ENCODE results near the gene MAP3K21. TPM values are rescaled to one million over a fixed set of nuclear protein-coding genes. Genes with fewer than 3 reads are reported as not detected.

MAP3K21 gene
- polyA plus RNA-seq, 3 donors, result 0.38 to 2.7 (median 0.59) TPM

- intact Hi-C loops (cut with micrococcal nuclease), result no loop called here
- WGBS (ENCODE audit: insufficient coverage), result no CpG with 5 or more reads among the region's 2 CpGs
- no peak overlapping the region for H3K4me3 Mint-ChIP-seq
- Histone ChIP-seq H3K4me1 (ENCODE audit: control insufficient read depth in 1 of 2, insufficient read depth in 2 of 2, low read length in 2 of 2) (peaks cover 37 to 43% of the 10 kb centered on the region in 2 donors), H3K27me3 (ENCODE audit: control insufficient read depth in 2 of 2, insufficient read depth in 2 of 2, low read length in 2 of 2) (no peaks in the 10 kb centered on the region), H3K27ac (ENCODE audit: low read depth in 1 of 2, low read length in 2 of 2) (no peak overlapping the region), H4K20me1 (ENCODE audit: insufficient read depth, low read length) (no peaks in the 10 kb centered on the region), H2AFZ (ENCODE audit: insufficient read depth, low read depth, low read length, poor library complexity, severe bottlenecking) (no peak overlapping the region), H3K9me3 (replicated peaks in 1 of 2; ENCODE audit: control insufficient read depth in 1 of 2, insufficient read depth in 1 of 2, low read length in 2 of 2) (no peaks in the 10 kb centered on the region), H3K4me3 (replicated peaks in 1 of 3; ENCODE audit: low read depth in 2 of 3, low read length in 3 of 3) (no peak overlapping the region), H3K9ac (ENCODE audit: insufficient read depth, low read length, poor library complexity, severe bottlenecking) (no peak overlapping the region), H3K36me3 (replicated peaks in 1 of 2; ENCODE audit: control insufficient read depth in 1 of 2, insufficient read depth in 2 of 2, low read length in 2 of 2) (no peaks in the 10 kb centered on the region), H3K79me2 (ENCODE audit: insufficient read depth, low read length) (no peaks in the 10 kb centered on the region), H3K4me2 (replicated peaks; ENCODE audit: extremely low read depth, low read length, poor library complexity, severe bottlenecking) (no peak overlapping the region)
- peaks cover 42% of the 10 kb centered on the region for H3K4me1 Mint-ChIP-seq
- H3K27me3 Mint-ChIP-seq (ENCODE audit: low read depth in 3 of 3), result peaks cover 0 to 3% (median 3%) of the 10 kb centered on the region in 3 donors
- DNase-seq, result no peak
- H3K36me3 Mint-ChIP-seq, result no peaks in the 10 kb centered on the region
- H3K9me3 Mint-ChIP-seq, result no peaks in the 10 kb centered on the region
- TF ChIP-seq CTCF (IDR thresholded peaks at IDR 0.05), result no peak
- no peak overlapping the region for H3K27ac Mint-ChIP-seq
Measured at GRCh38 chr1:233279971-233280370, 47.6 kb upstream of the MAP3K21 start.

- Mint-ChIP-seq H3K4me3 (peak overlapping the region; percentile 16 to 74), H3K4me1 (peaks cover 35% of the 10 kb centered on the region), H3K27ac (peak overlapping the region; percentile 33 to 74 (median 55)), H3K27me3 (ENCODE audit: low read depth in 3 of 3) (peaks cover 0 to 3% (median 2%) of the 10 kb centered on the region in 3 donors), H3K9me3 (no peaks in the 10 kb centered on the region), H3K36me3 (no peaks in the 10 kb centered on the region)
- H2AFZ ChIP-seq (ENCODE audit: insufficient read depth, low read depth, low read length, poor library complexity, severe bottlenecking), result peak overlapping the region; percentile 43
- H3K79me2 ChIP-seq (ENCODE audit: insufficient read depth, low read length), result no peaks in the 10 kb centered on the region
- peak overlapping the region in 1 of 3 experiments; percentile 1 for H3K4me3 ChIP-seq (replicated peaks in 1 of 3; ENCODE audit: low read depth in 2 of 3, low read length in 3 of 3)
- peak overlapping the region in 1 of 2 donors; percentile 47 for H3K27ac ChIP-seq (ENCODE audit: low read depth in 1 of 2, low read length in 2 of 2)
- peak in 2 of 3 donors; percentile 33 to 44 for DNase-seq
- peaks cover 32 to 38% of the 10 kb centered on the region in 2 donors for H3K4me1 ChIP-seq (ENCODE audit: control insufficient read depth in 1 of 2, insufficient read depth in 2 of 2, low read length in 2 of 2)
- intact Hi-C loops (cut with micrococcal nuclease), result no loop called here
- TF ChIP-seq CTCF (IDR thresholded peaks at IDR 0.05), result no peak
- H3K4me2 ChIP-seq (replicated peaks; ENCODE audit: extremely low read depth, low read length, poor library complexity, severe bottlenecking), result peak overlapping the region; percentile 29
- no peaks in the 10 kb centered on the region for H3K36me3 ChIP-seq (replicated peaks in 1 of 2; ENCODE audit: control insufficient read depth in 1 of 2, insufficient read depth in 2 of 2, low read length in 2 of 2)
- H3K27me3 ChIP-seq (ENCODE audit: control insufficient read depth in 2 of 2, insufficient read depth in 2 of 2, low read length in 2 of 2), result no peaks in the 10 kb centered on the region
- no peaks in the 10 kb centered on the region for H4K20me1 ChIP-seq (ENCODE audit: insufficient read depth, low read length)
- H3K9me3 ChIP-seq (replicated peaks in 1 of 2; ENCODE audit: control insufficient read depth in 1 of 2, insufficient read depth in 1 of 2, low read length in 2 of 2), result no peaks in the 10 kb centered on the region
- H3K9ac ChIP-seq (ENCODE audit: insufficient read depth, low read length, poor library complexity, severe bottlenecking), result no peak overlapping the region
- WGBS (ENCODE audit: insufficient coverage), result 32% methylated on average over 6 of the region's 8 CpGs
Measured at GRCh38 chr1:233281711-233282581, 45.6 kb upstream of the MAP3K21 start.

Data from CD14-positive monocyte (primary cell).